NCI-H446 treated with DMSO at 0.1 percent for 48 hours (cell line): ENCODE data around the gene NEDD9.

Experiments
- DNase-seq: peaks from one replicate; lab custom pipeline; 2025; lab: John Stamatoyannopoulos, UW

Gene NEDD9

GRCh38 chr6:11217360-11218101, 14.9 kb downstream of the NEDD9 start:
- DNase-seq, result no peak

GRCh38 chr6:11215773-11216172, 16.7 kb downstream of the NEDD9 start:
- DNase-seq, result no peak

GRCh38 chr6:11214901-11215300, 17.6 kb downstream of the NEDD9 start:
- no peak for DNase-seq

GRCh38 chr6:11214084-11214833, 18.2 kb downstream of the NEDD9 start:
- DNase-seq, result peak; percentile 32

- DNase-seq, result peak; percentile 52
These were observed 18.9 kb downstream of the NEDD9 start for GRCh38 chr6:11213422-11214021.

- no peak for DNase-seq
These were observed 19.8 kb downstream of the NEDD9 start for GRCh38 chr6:11212664-11213063.

GRCh38 chr6:11211254-11211653, 21.2 kb downstream of the NEDD9 start:
- no peak for DNase-seq

- DNase-seq, result no peak
These were observed 21.9 kb downstream of the NEDD9 start for GRCh38 chr6:11210386-11211138.

- DNase-seq, result no peak
These were observed 22.6 kb downstream of the NEDD9 start for GRCh38 chr6:11209906-11210305.

- no peak for DNase-seq
These were observed 23.1 kb downstream of the NEDD9 start for GRCh38 chr6:11209369-11209768.

GRCh38 chr6:11208854-11209253, 23.6 kb downstream of the NEDD9 start:
- no peak for DNase-seq

GRCh38 chr6:11208267-11208666, 24.2 kb downstream of the NEDD9 start:
- no peak for DNase-seq

GRCh38 chr6:11207199-11207968, 25.1 kb downstream of the NEDD9 start:
- DNase-seq, result no peak

GRCh38 chr6:11206576-11206975, 25.9 kb downstream of the NEDD9 start:
- no peak for DNase-seq

GRCh38 chr6:11204794-11205366, 27.6 kb downstream of the NEDD9 start:
- no peak for DNase-seq

GRCh38 chr6:11204005-11204399, 28.5 kb downstream of the NEDD9 start:
- no peak for DNase-seq

- DNase-seq, result no peak
These were observed 29.0 kb downstream of the NEDD9 start for GRCh38 chr6:11203306-11204004.

GRCh38 chr6:11202513-11203305, 29.8 kb downstream of the NEDD9 start:
- DNase-seq, result no peak

- no peak for DNase-seq
These were observed 30.5 kb downstream of the NEDD9 start for GRCh38 chr6:11201772-11202512.
